Activated CD8-positive, alpha-beta memory T cell treated with anti-CD3 and anti-CD28 coated beads for 1 hour (primary cell): ENCODE results near the gene PLCB4.

Experiments
- DNase-seq, 2 donors: peaks; one replicate each; pipeline ENCODE4 v3.0.0-alpha.2; 2020; ENCODE audit warnings: low read depth in 1 of 2; ENCODE audit errors: extremely low read depth in 1 of 2

Gene PLCB4

GRCh38 chr20:9059931-9060330, 9.0 kb upstream of the PLCB4 start:
- DNase-seq: no peak

GRCh38 chr20:9061434-9061833, 7.5 kb upstream of the PLCB4 start:
- DNase-seq: no peak

GRCh38 chr20:9062066-9062465, 6.8 kb upstream of the PLCB4 start:
- no peak for DNase-seq

GRCh38 chr20:9066191-9066590, 2.7 kb upstream of the PLCB4 start:
- no peak for DNase-seq

- no peak for DNase-seq
Observed at GRCh38 chr20:9068233-9068801, 570 bp upstream of the PLCB4 start.

- no peak for DNase-seq
Observed at GRCh38 chr20:9070304-9070703, 1.4 kb downstream of the PLCB4 start.

DNA sequence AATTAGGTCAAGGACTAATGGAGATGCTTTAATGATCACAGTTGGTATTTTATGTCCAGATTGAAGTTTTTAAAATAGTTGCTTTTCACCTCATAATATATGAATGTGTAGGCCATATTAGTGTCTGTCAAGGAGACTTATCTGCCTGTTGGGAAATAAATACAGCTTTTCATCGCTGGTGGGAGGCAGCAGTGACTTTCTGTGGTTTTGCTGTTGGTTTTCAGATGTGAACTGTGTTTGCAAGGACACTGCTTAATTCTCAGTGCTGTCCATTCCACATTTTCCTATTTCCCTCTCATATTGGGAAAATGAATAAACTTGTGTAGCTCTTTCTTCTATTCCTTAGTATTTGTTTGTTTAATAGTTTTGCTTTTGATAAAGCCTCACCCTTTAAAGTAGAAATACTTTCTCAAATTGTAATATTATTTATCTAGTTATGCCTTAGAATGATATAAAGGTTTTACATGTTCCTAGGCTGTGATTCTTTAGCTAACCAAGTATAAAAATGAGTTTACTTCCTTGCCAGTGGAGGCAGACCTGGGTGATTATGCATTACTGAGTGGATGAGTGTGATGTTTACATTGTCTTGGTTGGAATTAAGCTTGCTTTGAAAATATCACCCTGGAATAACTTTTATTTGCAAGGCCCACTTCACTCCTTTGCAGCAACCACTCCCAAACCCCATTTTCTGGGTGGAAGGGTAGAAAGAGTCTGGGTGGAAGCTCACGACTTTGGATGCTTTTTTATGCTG, 3.3 kb downstream of the PLCB4 start:
- no peak for DNase-seq

- DNase-seq: no peak
Observed at GRCh38 chr20:9072861-9073500, 4.1 kb downstream of the PLCB4 start.

- no peak for DNase-seq
Observed at GRCh38 chr20:9075264-9076095, 6.6 kb downstream of the PLCB4 start.

GRCh38 chr20:9076440-9076839, 7.6 kb downstream of the PLCB4 start:
- no peak for DNase-seq

DNA sequence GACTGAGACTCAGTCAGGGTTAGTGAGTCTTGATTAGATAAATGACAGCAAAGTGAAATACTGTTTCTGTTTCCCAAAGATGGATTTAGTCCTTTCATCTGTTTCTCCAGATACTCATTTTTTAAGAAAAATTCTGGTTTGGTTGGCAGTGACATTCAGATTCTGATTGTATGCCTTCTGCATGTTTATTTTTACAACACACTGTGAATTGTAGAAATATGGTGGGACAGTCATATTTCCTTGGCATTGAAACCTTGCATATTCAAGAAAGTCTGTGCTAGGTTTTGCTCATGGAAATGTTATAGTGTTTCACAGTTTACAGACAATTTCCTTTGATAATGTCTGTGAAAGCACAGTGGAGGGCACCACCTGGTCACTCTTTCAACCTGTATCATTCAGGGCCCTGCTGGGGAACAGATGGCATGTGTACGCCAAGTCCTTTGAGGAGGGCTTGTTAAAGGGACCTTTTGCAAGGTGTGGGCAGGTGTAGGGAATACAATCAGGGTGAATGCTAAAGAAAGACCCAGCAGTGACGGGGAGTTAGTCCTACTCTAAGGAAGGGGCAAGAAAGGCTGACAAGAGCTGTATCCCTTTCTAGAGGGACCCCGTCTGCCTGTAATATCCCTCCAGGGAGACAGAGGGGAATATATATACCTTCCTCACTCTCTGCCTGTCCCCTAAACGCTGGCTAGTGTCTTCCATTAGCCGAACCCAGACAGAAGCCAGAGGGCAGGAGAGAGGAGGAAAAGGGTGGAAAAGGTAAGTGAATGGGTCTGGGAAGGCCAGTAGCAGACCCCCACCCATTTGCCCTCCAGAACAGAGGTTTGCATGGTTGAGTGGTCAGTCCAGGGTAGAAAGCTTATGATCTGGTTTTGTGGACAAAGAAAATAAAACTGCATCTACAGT, 10.2 kb downstream of the PLCB4 start:
- no peak for DNase-seq

DNA sequence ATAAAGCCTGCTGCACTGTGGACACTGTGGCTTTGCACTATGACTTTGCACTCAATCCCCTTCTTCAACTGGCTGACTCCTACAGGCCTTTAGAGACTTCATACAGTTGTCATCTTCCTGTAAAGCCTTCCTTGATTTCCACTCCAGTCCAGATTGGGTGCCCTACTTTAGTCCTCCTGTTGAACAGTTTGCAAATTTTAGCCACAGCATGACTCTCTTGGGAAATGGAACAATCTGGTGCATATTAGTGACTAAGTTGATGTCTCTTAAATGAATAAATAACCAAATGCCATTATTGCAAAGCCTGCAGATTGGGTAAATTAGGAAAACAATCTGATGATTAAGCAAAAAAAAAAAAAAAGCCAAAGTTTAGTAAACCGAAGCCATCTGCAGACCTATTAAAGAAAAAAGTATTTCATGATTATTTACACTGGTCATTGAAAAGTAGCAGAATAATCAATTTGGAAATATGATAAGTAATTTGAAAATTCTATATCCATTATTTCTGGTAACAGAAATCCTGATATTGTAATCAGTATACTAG, 12.6 kb downstream of the PLCB4 start:
- no peak for DNase-seq

DNA sequence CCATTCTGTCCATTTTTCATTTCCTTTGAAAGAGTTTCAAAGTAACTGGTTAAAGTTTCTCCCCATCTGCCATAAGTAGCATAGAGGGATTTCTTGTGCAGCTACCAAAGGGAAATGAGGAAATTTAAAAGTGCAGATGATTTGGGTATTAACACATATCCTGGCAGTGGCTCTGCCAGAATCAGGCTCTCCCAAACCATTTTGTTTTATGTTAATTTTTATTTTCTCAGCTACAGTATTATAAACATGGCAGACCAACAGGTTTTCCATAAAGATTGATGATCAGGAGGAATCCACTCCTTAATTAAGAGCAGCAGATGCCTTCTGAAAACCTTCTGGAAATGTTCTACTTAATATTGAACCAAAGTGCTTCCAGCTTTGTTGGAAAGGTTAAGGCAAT, 13.9 kb downstream of the PLCB4 start:
- DNase-seq: no peak

- DNase-seq: no peak
Observed at GRCh38 chr20:9087531-9088217, 18.8 kb downstream of the PLCB4 start.

DNA sequence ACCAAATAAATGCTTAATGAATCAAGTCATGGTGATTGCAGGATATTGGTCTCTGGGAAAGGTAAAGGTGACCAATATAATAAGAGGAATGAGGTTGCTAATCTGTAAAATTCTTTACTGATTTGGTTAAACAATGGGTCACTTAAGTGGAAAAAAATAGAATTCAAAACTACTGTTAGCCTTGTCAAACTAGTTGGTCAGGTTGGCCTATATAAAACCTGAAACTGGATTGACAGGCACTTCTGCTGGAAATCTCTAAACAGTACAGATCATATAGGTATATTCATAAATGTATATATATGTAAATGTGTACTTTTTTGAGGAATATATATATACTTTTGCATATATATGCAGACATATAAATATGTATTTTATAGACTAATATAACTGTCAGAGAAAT, 19.7 kb downstream of the PLCB4 start:
- no peak for DNase-seq

DNA sequence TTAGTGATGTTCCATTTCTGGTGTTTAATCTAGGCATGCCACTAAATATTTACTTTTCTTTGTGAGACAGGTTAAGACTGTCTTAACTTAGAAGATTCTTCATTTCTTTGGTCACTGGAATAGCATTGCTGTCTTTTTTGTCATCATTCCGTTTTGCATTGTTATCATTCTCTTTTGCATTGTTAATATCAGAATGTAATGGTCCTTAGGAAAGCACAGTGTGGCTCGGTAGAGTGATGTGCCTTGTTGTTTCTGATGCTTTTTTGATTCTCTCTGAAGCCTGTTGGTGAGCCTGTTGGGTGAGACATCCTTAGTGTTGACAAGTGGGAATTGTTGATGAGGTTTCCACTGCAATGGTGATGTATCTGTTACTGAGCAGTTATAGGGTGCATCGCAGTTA, 23.2 kb downstream of the PLCB4 start:
- no peak for DNase-seq

- no peak for DNase-seq
Observed at GRCh38 chr20:9092655-9093054, 23.8 kb downstream of the PLCB4 start.

DNA sequence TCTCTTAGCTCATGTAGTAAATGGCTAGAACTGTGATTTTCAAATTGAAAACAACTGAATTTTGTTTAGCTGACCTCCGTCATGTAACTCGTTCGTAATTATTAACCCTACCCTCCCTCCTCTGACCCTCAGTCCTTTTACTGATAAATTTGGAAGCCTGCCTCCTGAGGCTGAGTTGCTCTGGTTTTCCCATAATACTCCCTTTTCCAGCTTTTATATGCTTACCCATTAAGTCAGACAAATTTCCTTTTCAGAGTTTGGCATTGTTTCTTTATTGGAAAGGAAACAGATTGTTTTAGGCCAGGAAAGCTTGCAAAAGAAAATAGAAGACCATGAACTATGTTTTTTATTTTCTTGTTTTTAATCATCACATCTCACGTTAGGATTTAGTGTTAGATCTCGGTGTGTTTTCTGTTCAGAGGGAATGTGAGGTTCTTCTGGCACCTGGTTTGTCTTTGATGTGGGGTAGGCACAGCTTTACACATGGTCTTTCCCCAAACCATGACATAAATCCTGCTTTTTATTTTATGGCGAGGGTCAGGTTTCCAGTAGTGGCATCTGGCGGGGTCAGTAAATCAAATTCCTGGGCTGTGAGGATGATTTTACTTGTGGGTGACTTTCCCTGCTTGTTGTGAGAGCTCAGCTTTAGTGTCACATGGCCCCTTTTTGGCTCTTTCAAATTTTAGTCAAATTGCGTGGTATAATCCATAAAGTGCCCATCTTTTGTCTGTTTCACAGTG, 24.5 kb downstream of the PLCB4 start:
- DNase-seq: no peak

DNA sequence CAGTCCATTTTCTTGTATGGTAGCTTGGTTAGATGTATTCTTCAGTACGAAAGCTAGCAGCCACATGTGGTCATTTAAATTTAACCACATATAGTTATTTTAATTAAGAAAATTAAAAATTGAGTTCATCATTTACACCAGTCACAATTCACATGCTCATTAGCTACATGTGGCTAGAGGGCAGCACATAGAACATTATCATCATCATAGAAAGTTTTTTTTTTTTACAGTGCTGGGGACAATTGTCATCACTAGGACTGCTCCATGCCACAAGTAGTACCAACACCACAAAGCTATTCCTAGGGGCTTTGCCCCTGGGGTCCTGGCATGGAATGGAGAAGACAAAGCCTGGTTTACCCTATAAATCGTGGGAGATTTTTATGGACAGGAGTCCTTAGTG, 30.5 kb downstream of the PLCB4 start:
- DNase-seq: no peak
